ENCODE data around the gene ZSCAN1. TPM values are rescaled to one million over a fixed set of nuclear protein-coding genes. Genes with fewer than 3 reads are reported as not detected.

The ZSCAN1 gene
- total RNA-seq, 4 donors from 2014 or later = not detected

DNA sequence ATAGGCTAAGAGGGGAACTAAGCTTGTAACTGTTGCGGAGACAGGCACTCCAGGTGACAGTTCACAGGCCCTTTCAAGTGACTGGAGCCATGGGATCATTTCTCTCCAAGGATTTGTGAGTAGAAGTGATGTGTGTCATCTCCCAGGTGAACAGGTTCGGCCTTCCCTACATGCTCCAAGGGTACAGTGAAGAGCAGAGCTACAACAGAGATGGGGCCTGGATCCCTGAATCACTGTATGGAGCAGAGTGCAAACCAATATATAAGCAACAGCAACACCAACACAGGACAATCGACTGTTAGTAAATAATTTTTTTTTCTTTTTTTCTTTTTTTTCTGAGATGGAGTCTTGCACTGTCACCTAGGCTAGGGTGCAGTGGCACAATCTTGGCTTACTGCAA, 49.2 kb downstream of the ZSCAN1 start:
- no peaks in the 10 kb centered on the region for H3K4me1 ChIP-seq
- no peak for ATAC-seq
- 100% methylated on average over 1 to 3 of the region's 3 CpGs for WGBS, 2 donors (ENCODE audit: low coverage in 1 of 2)
- no peaks in the 10 kb centered on the region for H3K27me3 ChIP-seq
- H3K27ac ChIP-seq = no peak overlapping the region
- H3K4me3 ChIP-seq = no peak overlapping the region
- TF ChIP-seq POLR2AphosphoS5 (IDR thresholded peaks at IDR 0.05) = no peak
- TF ChIP-seq, protein P1, sequence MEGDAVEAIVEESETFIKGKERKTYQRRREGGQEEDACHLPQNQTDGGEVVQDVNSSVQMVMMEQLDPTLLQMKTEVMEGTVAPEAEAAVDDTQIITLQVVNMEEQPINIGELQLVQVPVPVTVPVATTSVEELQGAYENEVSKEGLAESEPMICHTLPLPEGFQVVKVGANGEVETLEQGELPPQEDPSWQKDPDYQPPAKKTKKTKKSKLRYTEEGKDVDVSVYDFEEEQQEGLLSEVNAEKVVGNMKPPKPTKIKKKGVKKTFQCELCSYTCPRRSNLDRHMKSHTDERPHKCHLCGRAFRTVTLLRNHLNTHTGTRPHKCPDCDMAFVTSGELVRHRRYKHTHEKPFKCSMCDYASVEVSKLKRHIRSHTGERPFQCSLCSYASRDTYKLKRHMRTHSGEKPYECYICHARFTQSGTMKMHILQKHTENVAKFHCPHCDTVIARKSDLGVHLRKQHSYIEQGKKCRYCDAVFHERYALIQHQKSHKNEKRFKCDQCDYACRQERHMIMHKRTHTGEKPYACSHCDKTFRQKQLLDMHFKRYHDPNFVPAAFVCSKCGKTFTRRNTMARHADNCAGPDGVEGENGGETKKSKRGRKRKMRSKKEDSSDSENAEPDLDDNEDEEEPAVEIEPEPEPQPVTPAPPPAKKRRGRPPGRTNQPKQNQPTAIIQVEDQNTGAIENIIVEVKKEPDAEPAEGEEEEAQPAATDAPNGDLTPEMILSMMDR (IDR thresholded peaks at IDR 0.05) = no peak
- no peak for TF ChIP-seq POLR2A (IDR thresholded peaks at IDR 0.05)
- no peak for TF ChIP-seq EP300 (IDR thresholded peaks at IDR 0.05)
- peaks cover 0 to 67% of the 10 kb centered on the region in 2 donors for H3K36me3 ChIP-seq
- peaks cover 0 to 96% (median 3%) of the 10 kb centered on the region in 3 donors for H3K9me3 ChIP-seq

DNA sequence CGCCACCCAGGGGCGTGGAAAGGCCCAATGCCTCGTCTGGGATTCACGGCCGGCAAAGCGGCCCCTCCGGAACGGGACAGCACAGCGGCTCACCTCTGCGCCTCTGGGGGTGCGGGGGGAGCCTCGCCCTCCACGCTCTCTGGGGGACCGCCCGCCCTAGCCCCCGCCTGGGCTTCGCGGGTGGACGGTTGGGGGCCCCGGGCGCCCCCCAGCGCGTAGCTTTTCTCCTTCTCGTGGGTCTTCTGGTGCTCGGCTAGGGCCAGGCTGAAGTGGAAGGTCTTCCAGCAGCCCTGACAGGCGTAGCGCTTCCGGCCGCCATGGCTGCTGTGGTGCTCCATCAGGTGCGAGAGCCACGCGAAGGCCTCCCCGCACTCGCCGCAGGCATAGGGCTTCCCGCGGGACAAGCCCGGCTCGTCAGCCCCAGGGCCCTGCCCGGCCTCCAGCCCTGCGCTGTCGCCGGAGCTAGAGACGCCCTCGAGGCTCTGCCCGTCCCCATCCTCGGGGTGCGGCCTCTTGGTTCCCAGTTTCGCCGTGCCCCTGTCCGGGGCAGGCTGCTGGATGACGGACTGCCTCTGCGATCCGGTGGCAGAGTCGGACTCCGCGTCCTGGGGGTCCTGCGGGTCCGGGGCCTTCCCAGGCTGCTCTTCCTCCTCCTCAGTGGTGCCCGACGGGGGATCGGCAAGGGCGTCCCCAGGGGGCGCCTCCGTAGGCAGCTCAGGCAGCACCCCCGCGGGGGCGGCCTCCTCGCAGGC, 50.9 kb downstream of the ZSCAN1 start:
- TF ChIP-seq, protein P1 (IDR thresholded peaks at IDR 0.05) = no peak
- TF ChIP-seq POLR2A (IDR thresholded peaks at IDR 0.05) = no peak
- TF ChIP-seq POLR2AphosphoS5 (IDR thresholded peaks at IDR 0.05) = no peak
- no peak for TF ChIP-seq EP300 (IDR thresholded peaks at IDR 0.05)
- no peak for ATAC-seq
- Histone ChIP-seq H3K4me3 (no peak overlapping the region), H3K4me1 (no peaks in the 10 kb centered on the region), H3K27ac (no peak overlapping the region), H3K36me3 (peaks cover 0 to 80% of the 10 kb centered on the region in 2 donors), H3K9me3 (peaks cover 0 to 94% (median 0%) of the 10 kb centered on the region in 3 donors), H3K27me3 (no peaks in the 10 kb centered on the region)
- WGBS, 2 donors (ENCODE audit: low coverage in 1 of 2) = 100% methylated on average over 2 of the region's 69 CpGs; no CpG with 5 or more reads in 1 of the 2 donors

DNA sequence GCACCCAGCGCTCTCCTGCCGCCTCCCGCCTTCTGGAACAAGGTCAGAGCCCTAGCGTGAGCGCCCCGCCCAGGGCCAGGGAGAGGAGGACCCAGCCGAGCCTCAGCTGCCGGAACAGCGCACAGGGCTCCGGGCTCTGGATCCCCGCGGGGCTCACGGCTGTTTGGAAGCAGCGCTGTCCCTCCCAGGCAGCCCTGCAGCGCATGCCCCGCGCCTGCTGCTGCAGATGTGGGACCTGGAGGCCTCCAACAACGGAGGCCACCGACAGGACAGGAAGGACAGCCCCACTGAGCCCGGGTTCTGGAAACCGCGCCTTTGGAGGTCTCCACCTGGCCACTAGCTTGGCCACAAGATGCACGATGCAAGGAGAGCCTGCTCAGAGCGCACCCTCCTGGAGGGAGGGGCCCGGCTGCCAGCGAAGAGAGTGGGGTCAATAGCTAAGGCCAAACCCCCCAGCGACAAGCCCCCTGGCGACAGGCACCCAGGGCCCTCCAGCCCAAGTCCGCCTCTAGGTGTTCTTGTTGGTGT, 51.6 kb downstream of the ZSCAN1 start:
- TF ChIP-seq, protein P1 (IDR thresholded peaks at IDR 0.05) = no peak
- TF ChIP-seq POLR2AphosphoS5 (IDR thresholded peaks at IDR 0.05) = no peak
- TF ChIP-seq POLR2A (IDR thresholded peaks at IDR 0.05) = no peak
- TF ChIP-seq EP300 (IDR thresholded peaks at IDR 0.05) = no peak
- H3K4me1 ChIP-seq = no peaks in the 10 kb centered on the region
- no peak for ATAC-seq
- no peaks in the 10 kb centered on the region for H3K27me3 ChIP-seq
- WGBS, 2 donors (ENCODE audit: low coverage in 1 of 2) = no CpG with 5 or more reads among the region's 29 CpGs
- H3K27ac ChIP-seq = no peak overlapping the region
- H3K9me3 ChIP-seq = peaks cover 0 to 94% (median 0%) of the 10 kb centered on the region in 3 donors
- H3K36me3 ChIP-seq = peaks cover 0 to 87% of the 10 kb centered on the region in 2 donors
- no peak overlapping the region for H3K4me3 ChIP-seq

DNA sequence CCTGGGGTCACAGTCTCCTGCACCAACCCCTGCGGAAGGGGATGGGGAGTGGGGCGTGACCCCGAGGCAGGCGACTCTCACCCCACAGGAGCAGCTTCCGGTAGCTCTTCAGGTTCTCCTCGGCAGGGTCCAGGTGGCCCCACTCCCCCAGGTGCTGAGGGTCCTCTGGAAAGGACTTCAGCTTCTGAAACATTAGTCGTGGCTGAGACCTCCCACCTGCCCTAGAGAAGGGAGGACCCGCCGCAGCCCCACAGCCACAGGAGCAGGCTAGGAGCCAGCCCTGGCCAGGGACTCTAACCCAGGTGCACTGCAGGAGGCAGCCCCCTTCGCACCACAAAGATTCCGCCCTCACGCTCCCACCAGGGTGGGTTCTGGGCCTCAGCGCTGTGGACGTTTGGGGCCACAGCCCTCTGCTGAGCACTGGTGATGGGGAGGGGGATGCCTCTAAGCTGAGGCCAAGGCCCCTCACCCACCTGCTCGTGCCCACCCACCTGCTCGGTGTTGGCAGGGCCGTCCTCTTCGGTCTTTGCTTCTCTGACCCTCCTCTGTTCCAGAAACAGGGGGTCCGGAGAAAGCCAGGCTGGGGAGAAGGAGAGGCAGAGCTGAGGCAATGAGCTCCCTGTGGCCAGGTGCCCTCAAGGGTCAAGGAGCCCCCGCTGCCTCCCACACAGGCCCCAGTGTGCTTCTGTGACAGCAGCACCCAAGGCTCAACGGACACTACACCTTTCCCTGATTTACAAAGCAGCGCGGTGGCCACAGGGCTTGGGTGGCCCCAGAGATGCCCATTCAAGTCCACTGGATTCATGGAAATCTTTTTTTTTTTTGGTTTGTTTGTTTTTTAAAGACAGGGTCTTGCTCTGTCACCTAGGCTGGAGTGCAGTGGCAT, 53.2 kb downstream of the ZSCAN1 start:
- Histone ChIP-seq H3K4me1 (no peaks in the 10 kb centered on the region), H3K9me3 (peaks cover 0 to 94% (median 0%) of the 10 kb centered on the region in 3 donors), H3K36me3 (peaks cover 0 to 92% of the 10 kb centered on the region in 2 donors), H3K4me3 (no peak overlapping the region), H3K27me3 (no peaks in the 10 kb centered on the region), H3K27ac (no peak overlapping the region)
- ATAC-seq = no peak
- 82 to 100% methylated on average over 3 of the region's 23 CpGs for WGBS, 2 donors (ENCODE audit: low coverage in 1 of 2)
- no peak for TF ChIP-seq EP300 (IDR thresholded peaks at IDR 0.05)
- TF ChIP-seq POLR2AphosphoS5 (IDR thresholded peaks at IDR 0.05) = no peak
- TF ChIP-seq, protein P1 (IDR thresholded peaks at IDR 0.05) = no peak
- TF ChIP-seq POLR2A (IDR thresholded peaks at IDR 0.05) = no peak
